Thoracic aorta (tissue), 2 donors: Measurements from ENCODE around the gene TTBK1. TPM values are rescaled to one million over a fixed set of nuclear protein-coding genes. Genes with fewer than 3 reads are reported as not detected.

ENCODE experiments used
- ATAC-seq: fragments of 150-250 bp; one replicate; pipeline ENCODE4 v1.8.0; 2017; ENCODE audit warnings: low read depth; ENCODE audit not compliant: insufficient number of reproducible peaks, low FRiP score
- DNase-seq: peaks from one replicate; pipeline ENCODE4 v3.0.0-alpha.2; 2020; ENCODE audit warnings: low spot score
- H3K27ac ChIP-seq, 2 donors: fragments of 200-600 bp; sonication (generic); 1 replicate in 1 of 2; 2 replicates in 1 of 2; pipeline ENCODE4 v1.5.1; 2016; ENCODE audit warnings: mild to moderate bottlenecking in 2 of 2, moderate library complexity in 2 of 2
- H3K27me3 ChIP-seq: fragments of 200-600 bp; sonication (generic); replicated peaks from 2 replicates; pipeline ENCODE4 v1.6.0; 2016; ENCODE audit warnings: mild to moderate bottlenecking; ENCODE audit not compliant: insufficient read depth
- H3K36me3 ChIP-seq: fragments of 200-600 bp; sonication (generic); one replicate; pipeline ENCODE4 v1.5.1; 2016
- H3K4me1 ChIP-seq, 2 donors: fragments of 200-600 bp; sonication (generic); 1 replicate in 1 of 2; 2 replicates in 1 of 2; pipeline versions ENCODE4 v1.5.1 to v1.6.0; 2016; ENCODE audit warnings: low read depth in 2 of 2, mild to moderate bottlenecking in 1 of 2; ENCODE audit not compliant: control insufficient read depth in 1 of 2
- H3K4me3 ChIP-seq: fragments of 200-600 bp; sonication (generic); 2 replicates; pipeline ENCODE4 v1.5.1; 2016; ENCODE audit warnings: mild to moderate bottlenecking
- H3K9me3 ChIP-seq: fragments of 200-600 bp; sonication (generic); 2 replicates; pipeline ENCODE4 v1.5.1; 2016
- CTCF ChIP-seq: fragments of 200-600 bp; sonication (generic); IDR thresholded peaks from one replicate; pipeline ENCODE4 v1.5.1; 2019; ENCODE audit warnings: antibody characterized with exemption
- total RNA-seq, 2 donors: library from RNA; depleted of rRNA; stranded (reverse); fragments of >200 nt; gene quantifications; one replicate each; pipeline versions ENCODE4 v1.1.0 to v1.2.3, GENCODE V29; 2016

TTBK1 gene
- total RNA-seq, 2 donors from 2014 or later: not detected

DNA sequence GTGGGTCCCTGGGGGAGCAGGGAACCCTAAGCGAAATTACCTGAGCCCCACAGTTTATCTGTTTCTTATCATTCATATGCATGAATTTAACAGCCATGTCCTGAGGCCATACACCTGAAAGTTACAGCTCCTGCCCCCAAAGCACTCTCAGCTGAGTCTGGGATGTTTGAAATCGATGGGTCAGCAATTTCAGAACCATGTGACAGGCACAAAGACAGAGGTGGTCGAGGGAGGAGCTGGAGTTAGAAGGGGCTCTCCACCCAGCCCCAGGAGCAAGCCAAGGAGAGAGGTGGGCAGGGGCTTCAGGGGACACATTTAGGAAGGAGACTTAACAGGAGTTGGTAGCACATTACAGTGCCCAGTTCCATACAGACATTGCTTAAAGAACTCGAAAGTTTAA lies 14.9 kb downstream of the TTBK1 start:
- DNase-seq (no peak), ATAC-seq (no peak)
- Histone ChIP-seq H3K27me3 (no peaks in the 10 kb centered on the region), H3K4me1 (no peaks in the 10 kb centered on the region), H3K9me3 (no peaks in the 10 kb centered on the region), H3K27ac (no peak overlapping the region), H3K36me3 (no peaks in the 10 kb centered on the region), H3K4me3 (no peak overlapping the region)
- TF ChIP-seq CTCF: no peak

DNA sequence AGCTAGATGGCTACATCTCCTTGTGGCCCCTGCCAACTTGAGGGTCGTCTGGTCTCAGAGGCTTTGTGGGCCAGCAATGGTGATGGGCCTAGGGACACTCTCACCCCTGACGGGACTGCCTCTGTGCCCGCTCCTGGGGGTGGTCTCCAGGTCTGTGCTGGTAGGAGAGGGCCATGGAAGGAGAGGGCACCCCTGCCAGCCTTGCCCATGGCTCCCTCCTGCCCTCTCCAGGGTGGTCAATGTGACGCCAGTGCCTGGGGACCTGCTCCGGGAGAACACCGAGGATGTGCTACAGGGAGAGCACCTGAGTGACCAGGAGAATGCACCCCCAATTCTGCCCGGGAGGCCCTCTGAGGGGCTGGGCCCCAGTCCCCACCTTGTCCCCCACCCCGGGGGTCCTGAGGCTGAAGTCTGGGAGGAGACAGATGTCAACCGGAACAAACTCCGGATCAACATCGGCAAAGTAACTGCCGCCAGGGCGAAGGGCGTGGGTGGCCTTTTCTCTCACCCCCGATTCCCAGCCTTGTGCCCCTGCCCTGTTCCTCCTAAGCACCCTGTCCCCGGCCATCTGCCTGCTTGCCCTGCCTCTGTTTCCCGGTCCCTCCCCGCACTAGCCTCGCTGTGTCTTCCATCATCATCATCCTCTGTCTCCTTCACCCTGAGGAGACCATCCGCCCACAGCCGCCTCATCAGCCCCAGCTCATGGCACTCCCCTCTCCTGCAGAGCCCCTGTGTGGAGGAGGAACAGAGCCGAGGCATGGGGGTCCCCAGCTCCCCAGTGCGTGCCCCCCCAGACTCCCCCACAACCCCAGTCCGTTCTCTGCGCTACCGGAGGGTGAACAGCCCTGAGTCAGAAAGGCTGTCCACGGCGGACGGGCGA lies 15.8 kb downstream of the TTBK1 start:
- no peaks in the 10 kb centered on the region for H3K27me3 ChIP-seq
- no peak for TF ChIP-seq CTCF
- DNase-seq (no peak), ATAC-seq (no peak)
- H3K36me3 ChIP-seq: no peaks in the 10 kb centered on the region
- no peak overlapping the region for H3K4me3 ChIP-seq
- H3K27ac ChIP-seq: no peak overlapping the region
- H3K4me1 ChIP-seq: no peaks in the 10 kb centered on the region
- no peaks in the 10 kb centered on the region for H3K9me3 ChIP-seq

DNA sequence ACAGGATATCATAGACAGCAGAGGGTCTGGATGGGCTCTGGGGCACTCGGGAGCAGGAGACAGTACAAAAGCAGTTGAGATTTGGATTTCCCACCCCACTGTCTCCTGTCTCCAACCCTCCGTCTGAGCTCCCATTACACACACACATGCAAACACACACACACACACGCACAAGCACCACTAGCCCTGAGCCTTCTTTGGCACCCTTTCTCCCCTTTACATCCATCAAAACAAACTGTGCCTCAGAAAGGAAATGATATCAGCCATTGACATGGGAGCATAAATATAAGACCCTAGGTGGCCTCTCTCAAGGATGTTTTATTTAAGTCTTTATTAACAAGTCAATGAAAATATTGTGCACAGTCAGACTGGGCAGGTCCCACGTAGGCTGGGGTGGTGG lies 17.5 kb downstream of the TTBK1 start:
- Histone ChIP-seq H3K27ac (no peak overlapping the region), H3K9me3 (no peaks in the 10 kb centered on the region), H3K4me3 (no peak overlapping the region), H3K4me1 (no peaks in the 10 kb centered on the region), H3K27me3 (no peaks in the 10 kb centered on the region), H3K36me3 (no peaks in the 10 kb centered on the region)
- no peak for TF ChIP-seq CTCF
- ATAC-seq (no peak), DNase-seq (no peak)

DNA sequence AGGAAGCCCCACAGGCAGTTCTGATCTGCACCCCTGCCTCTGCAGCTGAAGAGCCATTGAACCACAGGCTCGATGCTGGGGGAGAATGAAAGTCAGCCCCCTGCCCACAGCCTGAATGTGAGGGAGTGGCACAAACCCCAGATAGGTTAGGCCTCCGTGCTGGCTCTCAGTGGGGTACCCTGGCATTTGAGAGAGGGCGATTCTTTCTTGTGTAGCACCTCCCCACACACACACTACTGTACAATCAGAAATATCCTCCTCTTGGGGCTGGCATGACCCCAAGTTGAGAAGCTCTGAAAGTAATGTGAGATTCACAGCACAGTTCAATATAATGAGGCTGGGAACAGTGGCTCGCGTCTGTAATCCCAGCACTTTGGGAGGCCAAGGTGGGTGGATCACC lies 17.9 kb downstream of the TTBK1 start:
- Histone ChIP-seq H3K27me3 (no peaks in the 10 kb centered on the region), H3K9me3 (no peaks in the 10 kb centered on the region), H3K36me3 (no peaks in the 10 kb centered on the region), H3K4me3 (no peak overlapping the region), H3K27ac (no peak overlapping the region), H3K4me1 (no peaks in the 10 kb centered on the region)
- ATAC-seq (no peak), DNase-seq (no peak)
- TF ChIP-seq CTCF: no peak

GRCh38 chr6:43262000-43262779 lies 18.9 kb downstream of the TTBK1 start:
- Histone ChIP-seq H3K4me3 (no peak overlapping the region), H3K9me3 (no peaks in the 10 kb centered on the region), H3K36me3 (no peaks in the 10 kb centered on the region), H3K27ac (no peak overlapping the region), H3K4me1 (no peaks in the 10 kb centered on the region), H3K27me3 (no peaks in the 10 kb centered on the region)
- DNase-seq: no peak
- ATAC-seq: no peak
- TF ChIP-seq CTCF: no peak
